Lower leg skin (tissue), 3 donors: ENCODE data around the gene HSP90B1.

Source experiments
- POLR2A ChIP-seq, 2 donors: fragments of 450-650 bp; IDR thresholded peaks; one replicate each; pipeline ENCODE4 v1.6.1; 2016 to 2017; ENCODE audit warnings: antibody characterized with exemption in 2 of 2, mild to moderate bottlenecking in 1 of 2, moderate library complexity in 1 of 2
- TF ChIP-seq, protein P1 (sequence below), 3 donors: fragments of 450-650 bp; IDR thresholded peaks; one replicate each; pipeline ENCODE4 v1.5.1; 2016; ENCODE audit warnings: antibody characterized with exemption in 3 of 3, mild to moderate bottlenecking in 3 of 3, moderate library complexity in 2 of 3

DNA sequence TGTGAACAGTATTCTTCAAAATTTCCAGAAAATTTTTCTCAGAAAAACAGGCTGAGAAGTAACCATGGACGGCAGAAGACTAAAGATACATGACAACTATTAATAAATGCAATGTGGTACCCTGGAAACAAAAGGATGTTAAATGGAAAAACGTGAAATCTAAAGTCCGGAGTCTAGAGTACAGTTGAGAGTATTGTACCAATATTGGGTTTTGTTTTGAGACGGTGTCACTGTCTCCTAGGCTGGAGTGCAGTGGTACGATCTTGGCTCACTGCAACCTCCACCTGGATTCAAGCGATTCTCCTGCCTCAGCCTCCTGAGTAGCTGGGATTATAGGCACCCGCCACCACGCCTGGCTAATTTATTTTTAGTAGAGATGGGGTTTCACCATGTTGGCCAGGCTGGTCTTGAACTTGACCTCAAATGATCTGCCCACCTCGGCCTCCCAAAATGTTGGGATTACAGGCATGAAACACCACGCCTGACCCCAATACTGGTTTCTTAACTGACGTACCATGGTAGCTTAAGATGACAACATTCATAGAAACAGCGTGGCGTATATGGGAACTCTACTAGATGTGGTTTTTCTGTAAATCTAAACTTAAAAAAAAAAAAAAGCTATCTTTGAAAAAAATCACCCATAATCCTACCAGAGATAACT, 18.7 kb downstream of the HSP90B1 start:
- TF ChIP-seq, protein P1, sequence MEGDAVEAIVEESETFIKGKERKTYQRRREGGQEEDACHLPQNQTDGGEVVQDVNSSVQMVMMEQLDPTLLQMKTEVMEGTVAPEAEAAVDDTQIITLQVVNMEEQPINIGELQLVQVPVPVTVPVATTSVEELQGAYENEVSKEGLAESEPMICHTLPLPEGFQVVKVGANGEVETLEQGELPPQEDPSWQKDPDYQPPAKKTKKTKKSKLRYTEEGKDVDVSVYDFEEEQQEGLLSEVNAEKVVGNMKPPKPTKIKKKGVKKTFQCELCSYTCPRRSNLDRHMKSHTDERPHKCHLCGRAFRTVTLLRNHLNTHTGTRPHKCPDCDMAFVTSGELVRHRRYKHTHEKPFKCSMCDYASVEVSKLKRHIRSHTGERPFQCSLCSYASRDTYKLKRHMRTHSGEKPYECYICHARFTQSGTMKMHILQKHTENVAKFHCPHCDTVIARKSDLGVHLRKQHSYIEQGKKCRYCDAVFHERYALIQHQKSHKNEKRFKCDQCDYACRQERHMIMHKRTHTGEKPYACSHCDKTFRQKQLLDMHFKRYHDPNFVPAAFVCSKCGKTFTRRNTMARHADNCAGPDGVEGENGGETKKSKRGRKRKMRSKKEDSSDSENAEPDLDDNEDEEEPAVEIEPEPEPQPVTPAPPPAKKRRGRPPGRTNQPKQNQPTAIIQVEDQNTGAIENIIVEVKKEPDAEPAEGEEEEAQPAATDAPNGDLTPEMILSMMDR (IDR thresholded peaks at IDR 0.05) = no peak
- TF ChIP-seq POLR2A (IDR thresholded peaks at IDR 0.05) = no peak
